H4 (cell line): Measurements from ENCODE around the gene SLAMF8. TPM values are rescaled to one million over a fixed set of nuclear protein-coding genes. Genes with fewer than 3 reads are reported as not detected.

Experiments used
- DNase-seq: peaks from one replicate; pipeline ENCODE4 v3.0.0-alpha.2; 2015; ENCODE audit warnings: low spot score
- total RNA-seq: library from RNA; depleted of rRNA; stranded (reverse); fragments of >200 nt; shearing (Covaris generic); gene quantifications from 2 replicates; pipeline ENCODE4 v1.2.3, GENCODE V29; 2014

The SLAMF8 gene
- total RNA-seq, 1 experiment from 2014 or later: 0.17 TPM

- peak; percentile 61 for DNase-seq
These were observed 9.2 kb upstream of the SLAMF8 start for GRCh38 chr1:159817276-159818041.

DNA sequence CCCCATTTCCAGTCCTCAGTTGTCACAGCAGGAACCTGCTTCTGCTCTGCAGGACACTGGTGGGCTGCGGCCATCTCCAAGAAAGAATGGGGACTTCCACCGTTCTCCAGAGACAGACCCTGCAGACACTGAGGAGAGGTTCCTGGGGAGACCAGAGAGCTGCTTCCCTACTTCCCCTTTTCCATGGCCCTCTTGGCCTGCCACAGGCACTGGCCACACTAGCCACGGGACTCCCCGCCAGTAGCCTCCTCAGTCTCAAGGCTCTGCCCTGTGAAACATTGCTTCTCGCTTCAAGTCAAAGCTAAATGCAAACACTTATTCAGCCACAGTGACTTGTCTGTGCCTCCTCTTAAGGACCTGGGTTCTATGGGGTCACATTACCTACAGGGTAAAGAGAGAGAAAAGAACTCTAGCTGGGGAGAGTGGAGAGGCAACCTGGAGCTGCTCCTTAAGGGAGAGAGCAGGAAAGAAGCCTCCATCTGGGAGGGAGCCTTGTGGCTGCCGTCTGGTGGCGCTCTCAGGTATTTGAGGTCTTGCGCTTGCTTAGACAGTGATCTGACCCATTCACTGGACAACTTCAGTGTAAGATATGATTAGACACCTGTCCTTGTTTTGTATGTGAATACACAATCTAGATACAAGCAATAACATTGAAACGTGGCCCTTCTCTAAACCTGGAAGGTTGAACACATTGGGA lies 5.4 kb upstream of the SLAMF8 start:
- no peak for DNase-seq

DNA sequence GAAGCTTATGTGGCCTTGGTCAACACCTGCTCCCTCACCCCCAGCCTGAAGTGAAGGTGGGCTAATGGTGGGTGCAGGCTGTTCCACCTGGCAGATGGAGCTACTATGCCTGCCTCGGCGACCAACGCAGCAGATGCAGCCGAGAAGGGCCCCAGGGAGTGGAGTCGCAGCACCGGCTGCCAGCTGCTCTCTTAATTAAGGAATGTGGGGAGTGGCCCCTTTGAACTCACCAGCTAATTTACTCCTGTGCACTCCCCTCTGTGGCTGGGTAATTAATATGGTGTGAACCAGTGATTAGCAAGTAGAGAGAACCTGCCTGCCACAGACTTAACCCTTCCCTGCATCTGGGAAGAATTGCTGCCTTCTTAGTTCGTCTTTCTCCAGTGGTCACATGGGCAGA lies 3.3 kb upstream of the SLAMF8 start:
- no peak for DNase-seq

DNA sequence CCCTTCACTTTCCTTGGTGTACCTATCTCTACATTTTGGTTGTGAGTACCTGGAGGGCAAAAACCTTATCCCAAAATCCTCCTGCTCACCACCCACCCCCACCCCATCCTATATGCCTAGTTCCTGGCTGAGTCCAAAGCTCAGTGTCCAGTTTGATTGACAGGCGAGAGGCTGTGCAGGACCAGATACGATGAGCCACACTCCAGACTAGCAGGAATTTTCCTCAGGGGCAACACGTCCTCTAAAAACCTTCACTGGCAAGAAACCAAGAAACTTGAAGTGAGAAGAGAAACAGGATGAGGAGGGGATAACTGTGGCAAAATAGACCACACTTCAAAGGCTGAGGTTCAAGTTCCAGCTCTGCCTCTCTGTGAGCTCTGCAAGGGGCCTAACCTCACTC lies 1.1 kb upstream of the SLAMF8 start:
- no peak for DNase-seq

GRCh38 chr1:159827102-159827490 lies 423 bp downstream of the SLAMF8 start:
- no peak for DNase-seq

DNA sequence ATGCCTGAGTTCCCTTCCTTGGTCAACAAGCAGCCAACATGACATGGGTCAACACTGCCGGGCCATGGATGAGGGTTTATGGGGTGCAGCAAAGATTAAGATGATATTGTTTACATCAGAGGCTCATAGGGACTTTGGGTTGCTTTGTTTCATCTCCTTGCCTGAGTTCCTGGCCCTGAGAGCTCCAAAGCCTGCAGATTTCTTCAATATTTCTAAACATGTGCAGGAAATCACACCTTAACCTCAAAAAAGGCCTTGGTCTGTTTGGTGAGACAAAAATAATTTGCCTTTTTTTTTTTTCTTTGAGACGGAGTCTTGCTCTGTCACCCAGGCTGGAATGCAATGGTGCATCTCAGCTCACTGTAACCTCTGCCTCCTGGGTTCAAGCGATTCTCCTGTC lies 876 bp downstream of the SLAMF8 start:
- DNase-seq: no peak

DNA sequence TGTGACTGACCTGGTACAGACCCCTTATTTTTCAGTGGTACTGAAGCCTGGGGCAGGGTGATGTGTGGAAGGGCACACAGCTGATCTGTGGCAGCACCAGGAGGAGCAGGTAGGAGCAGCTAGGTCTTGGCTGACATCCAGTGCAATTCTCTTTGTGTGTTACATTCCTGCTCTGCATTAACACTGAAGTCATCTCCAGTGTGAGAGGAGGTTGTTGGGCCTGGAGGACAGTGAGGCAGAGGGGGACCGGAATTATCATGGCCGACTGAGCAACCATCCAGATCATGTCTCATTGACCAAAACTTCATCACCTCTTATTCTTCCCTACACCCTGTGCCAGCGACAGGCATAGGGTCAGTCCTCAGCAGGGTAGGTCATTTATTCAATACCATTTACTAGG lies 1.5 kb downstream of the SLAMF8 start:
- no peak for DNase-seq

GRCh38 chr1:159828581-159829272 lies 2.1 kb downstream of the SLAMF8 start:
- DNase-seq: no peak

- peak; percentile 16 for DNase-seq
These were observed 2.6 kb downstream of the SLAMF8 start for GRCh38 chr1:159829273-159829634.

DNA sequence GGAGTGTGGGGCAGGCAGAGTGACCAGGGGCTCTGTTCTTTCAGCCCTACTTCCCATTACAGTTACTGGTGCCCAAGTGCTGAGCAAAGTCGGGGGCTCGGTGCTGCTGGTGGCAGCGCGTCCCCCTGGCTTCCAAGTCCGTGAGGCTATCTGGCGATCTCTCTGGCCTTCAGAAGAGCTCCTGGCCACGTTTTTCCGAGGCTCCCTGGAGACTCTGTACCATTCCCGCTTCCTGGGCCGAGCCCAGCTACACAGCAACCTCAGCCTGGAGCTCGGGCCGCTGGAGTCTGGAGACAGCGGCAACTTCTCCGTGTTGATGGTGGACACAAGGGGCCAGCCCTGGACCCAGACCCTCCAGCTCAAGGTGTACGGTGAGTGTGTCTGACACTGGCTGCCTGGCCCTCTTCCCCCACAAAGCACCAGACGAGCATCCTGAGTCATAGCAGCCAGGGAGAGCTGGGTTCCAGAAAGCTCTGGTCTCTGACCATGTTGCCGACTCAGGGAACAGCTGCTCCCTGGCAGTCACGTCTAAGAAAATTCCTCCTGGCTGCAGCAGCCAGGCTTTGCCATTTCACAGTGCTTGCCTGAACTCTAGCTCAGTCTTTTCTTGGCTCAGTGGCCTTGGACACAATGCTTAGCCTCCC lies 3.3 kb downstream of the SLAMF8 start:
- peak; percentile 48 for DNase-seq

GRCh38 chr1:159830722-159831121 lies 4.0 kb downstream of the SLAMF8 start:
- DNase-seq: no peak

- no peak for DNase-seq
These were observed 4.9 kb downstream of the SLAMF8 start for GRCh38 chr1:159831412-159832141.

DNA sequence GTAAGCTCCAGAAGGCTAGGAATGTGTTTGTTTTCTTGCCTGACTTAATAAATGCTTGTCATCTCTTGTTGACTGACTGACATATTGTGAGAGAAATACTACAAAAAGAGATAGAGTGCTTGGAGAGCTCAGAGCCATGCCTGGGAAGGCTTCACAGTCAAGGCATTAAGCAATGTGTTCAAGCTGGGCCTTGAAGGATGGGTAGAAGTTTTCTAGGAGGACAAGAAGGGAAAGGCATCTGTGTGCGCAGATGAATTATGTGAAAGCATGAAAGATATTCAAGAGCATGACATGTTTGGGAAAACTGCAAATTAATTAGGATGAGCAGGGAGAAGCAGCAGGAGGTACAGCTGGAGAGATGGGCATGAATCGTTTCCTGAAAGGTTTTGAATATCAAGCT lies 5.6 kb downstream of the SLAMF8 start:
- no peak for DNase-seq

GRCh38 chr1:159835356-159835755 lies 8.7 kb downstream of the SLAMF8 start:
- DNase-seq: no peak

GRCh38 chr1:159835862-159836525 lies 9.3 kb downstream of the SLAMF8 start:
- no peak for DNase-seq

GRCh38 chr1:159838715-159839114 lies 12.0 kb downstream of the SLAMF8 start:
- no peak for DNase-seq

DNA sequence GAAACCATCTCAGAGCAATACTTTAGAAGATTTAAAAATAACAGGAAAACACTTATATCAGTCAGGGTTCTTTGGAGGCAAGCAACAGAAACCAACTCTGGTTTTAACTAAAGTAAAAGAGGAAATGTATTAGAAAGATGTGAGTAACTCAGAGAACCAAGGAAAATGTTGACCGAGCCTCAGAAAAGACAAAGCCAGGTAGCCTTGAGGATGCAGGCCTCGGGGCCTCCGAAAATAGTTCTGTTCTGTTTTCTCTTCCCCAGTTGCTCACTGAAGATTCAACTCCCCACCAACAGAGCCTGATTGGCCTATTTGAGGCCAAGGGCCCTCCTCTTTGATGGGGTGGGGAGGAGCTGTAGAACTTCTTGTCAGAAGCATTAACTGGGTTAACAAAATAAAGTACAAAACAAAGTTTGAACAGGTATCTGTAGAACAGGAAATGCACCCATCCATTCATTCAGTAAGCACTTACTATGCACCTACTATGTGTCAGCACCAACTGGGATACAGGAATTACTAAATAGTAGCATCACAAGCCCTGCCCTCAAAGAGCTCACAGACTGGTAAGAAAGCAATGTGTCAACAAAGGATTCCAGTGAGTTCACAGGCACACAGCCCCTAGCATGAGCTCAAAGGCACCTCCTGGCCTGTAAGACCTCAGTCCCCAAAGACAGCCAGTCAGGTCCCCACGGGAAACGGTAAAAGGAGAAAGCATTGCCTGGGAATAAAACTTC lies 12.6 kb downstream of the SLAMF8 start:
- DNase-seq: no peak

GRCh38 chr1:159841749-159842148 lies 15.1 kb downstream of the SLAMF8 start:
- no peak for DNase-seq

DNA sequence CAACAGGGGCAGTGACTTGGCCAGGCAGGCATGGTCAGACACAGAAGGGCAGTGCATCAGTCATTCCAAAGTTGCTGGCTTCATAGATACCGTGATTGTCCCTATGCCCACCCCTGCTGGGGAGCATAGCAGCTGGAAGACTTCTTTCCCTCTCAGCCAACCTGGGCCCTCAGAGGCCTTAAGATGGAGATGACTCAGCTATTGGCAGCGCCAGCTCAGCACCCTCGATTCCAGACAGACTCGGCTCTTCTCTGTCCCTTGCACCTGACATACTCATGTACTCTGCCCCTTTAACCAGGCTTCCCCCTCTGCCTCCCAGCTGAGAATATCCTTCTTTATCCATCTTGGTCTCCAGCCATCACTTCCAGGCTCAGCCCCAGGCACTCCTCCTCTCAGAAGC lies 16.8 kb downstream of the SLAMF8 start:
- DNase-seq: no peak
